SK-N-MC (cell line): ENCODE results near the gene RAP1GAP2.

Experiments
- DNase-seq: peaks from one replicate; pipeline ENCODE4 v3.0.0-alpha.2; 2011; ENCODE audit warnings: low read depth, low spot score
- H3K27ac ChIP-seq: fragments of 200-600 bp; sonication (generic); 2 replicates; pipeline ENCODE4 v1.5.1; 2016; ENCODE audit warnings: mixed run types
- H3K36me3 ChIP-seq: fragments of 200-600 bp; sonication (generic); 2 replicates; pipeline ENCODE4 v1.6.1; 2017; ENCODE audit warnings: antibody characterized with exemption, low read length, mixed read lengths; ENCODE audit not compliant: insufficient read depth
- H3K4me3 ChIP-seq: fragments of 200-600 bp; sonication (generic); 2 replicates; pipeline ENCODE4 v1.5.1; 2016
- H3K9ac ChIP-seq: fragments of 200-600 bp; sonication (generic); 2 replicates; pipeline ENCODE4 v1.8.0; 2017; ENCODE audit warnings: mixed run types, mixed read lengths; ENCODE audit not compliant: insufficient read length
- H3K9me3 ChIP-seq: fragments of 200-600 bp; sonication (generic); 2 replicates; pipeline ENCODE4 v1.6.1; 2017; ENCODE audit warnings: low read depth, mild to moderate bottlenecking, antibody characterized with exemption, low read length, moderate library complexity, mixed read lengths
- EZH2 ChIP-seq: fragments of 200-600 bp; sonication (generic); IDR thresholded peaks from one replicate; pipeline ENCODE4 v1.6.1; 2017; ENCODE audit warnings: antibody characterized with exemption
- FOXP2 ChIP-seq: optimal IDR thresholded peaks from 2 replicates; pipeline ENCODE3; 2011; ENCODE audit warnings: mild to moderate bottlenecking, moderate library complexity; ENCODE audit not compliant: insufficient read depth; ENCODE audit errors: extremely low read length, control extremely low read depth
- POLR2AphosphoS5 ChIP-seq: IDR thresholded peaks from 2 replicates; pipeline ENCODE4 v1.6.1; 2012; ENCODE audit warnings: mild to moderate bottlenecking, low read depth, low read length, borderline replicate concordance

RAP1GAP2 gene

GRCh38 chr17:3012926-3013581, 216.8 kb downstream of the RAP1GAP2 start:
- Histone ChIP-seq H3K9me3 (no peaks in the 10 kb centered on the region), H3K27ac (no peak overlapping the region), H3K9ac (no peak overlapping the region), H3K4me3 (no peak overlapping the region), H3K36me3 (no peaks in the 10 kb centered on the region)
- no peak for DNase-seq
- TF ChIP-seq POLR2AphosphoS5 (no peak), EZH2 (no peak), FOXP2 (no peak)

GRCh38 chr17:3015890-3016289, 219.7 kb downstream of the RAP1GAP2 start:
- no peak for DNase-seq
- H3K4me3 ChIP-seq = no peak overlapping the region
- H3K9me3 ChIP-seq = no peaks in the 10 kb centered on the region
- no peak overlapping the region for H3K9ac ChIP-seq
- H3K27ac ChIP-seq = no peak overlapping the region
- H3K36me3 ChIP-seq = no peaks in the 10 kb centered on the region
- TF ChIP-seq EZH2 (no peak), POLR2AphosphoS5 (no peak), FOXP2 (no peak)

GRCh38 chr17:3017936-3018335, 221.7 kb downstream of the RAP1GAP2 start:
- no peak for DNase-seq
- no peak for TF ChIP-seq POLR2AphosphoS5
- Histone ChIP-seq H3K9ac (no peak overlapping the region), H3K36me3 (no peaks in the 10 kb centered on the region), H3K4me3 (no peak overlapping the region), H3K9me3 (no peaks in the 10 kb centered on the region), H3K27ac (no peak overlapping the region)

- no peak for DNase-seq
- TF ChIP-seq POLR2AphosphoS5 (no peak), FOXP2 (no peak), EZH2 (no peak)
- Histone ChIP-seq H3K9ac (no peak overlapping the region), H3K9me3 (no peaks in the 10 kb centered on the region), H3K36me3 (no peaks in the 10 kb centered on the region), H3K27ac (no peak overlapping the region), H3K4me3 (no peak overlapping the region)
Measured at GRCh38 chr17:3019761-3020160, 223.5 kb downstream of the RAP1GAP2 start.

- Histone ChIP-seq H3K36me3 (no peaks in the 10 kb centered on the region), H3K9me3 (no peaks in the 10 kb centered on the region), H3K4me3 (no peak overlapping the region), H3K27ac (no peak overlapping the region), H3K9ac (no peak overlapping the region)
- no peak for TF ChIP-seq EZH2
- no peak for TF ChIP-seq FOXP2
- no peak for TF ChIP-seq POLR2AphosphoS5
- no peak for DNase-seq
Measured at GRCh38 chr17:3020381-3020780, 224.1 kb downstream of the RAP1GAP2 start.

GRCh38 chr17:3022197-3022596, 226.0 kb downstream of the RAP1GAP2 start:
- no peaks in the 10 kb centered on the region for H3K36me3 ChIP-seq
- H3K27ac ChIP-seq = no peak overlapping the region
- DNase-seq = no peak
- H3K9me3 ChIP-seq = no peaks in the 10 kb centered on the region
- TF ChIP-seq POLR2AphosphoS5 (no peak), FOXP2 (no peak), EZH2 (no peak)
- no peak overlapping the region for H3K9ac ChIP-seq
- no peak overlapping the region for H3K4me3 ChIP-seq

- TF ChIP-seq FOXP2 (no peak), EZH2 (no peak), POLR2AphosphoS5 (no peak)
- DNase-seq = no peak
- no peaks in the 10 kb centered on the region for H3K36me3 ChIP-seq
- no peaks in the 10 kb centered on the region for H3K9me3 ChIP-seq
- no peak overlapping the region for H3K4me3 ChIP-seq
- H3K27ac ChIP-seq = no peak overlapping the region
- no peak overlapping the region for H3K9ac ChIP-seq
Measured at GRCh38 chr17:3024346-3024745, 228.1 kb downstream of the RAP1GAP2 start.

GRCh38 chr17:3025421-3026124, 229.3 kb downstream of the RAP1GAP2 start:
- Histone ChIP-seq H3K4me3 (no peak overlapping the region), H3K36me3 (no peaks in the 10 kb centered on the region), H3K9me3 (no peaks in the 10 kb centered on the region), H3K27ac (no peak overlapping the region), H3K9ac (no peak overlapping the region)
- TF ChIP-seq FOXP2 (no peak), POLR2AphosphoS5 (no peak), EZH2 (no peak)
- no peak for DNase-seq
